IPS-11a (cell line): ENCODE data around the gene GPHB5.
"Not testable (repeated sequence)": the region's sequence is repeated elsewhere in the genome, so short reads cannot be mapped to it uniquely, and the experiment has no call there.

Source experiments
- H3K4me3 ChIP-seq: one replicate; pipeline ENCODE4 v1.5.1; 2013; ENCODE audit warnings: low read depth, low read length, control low read depth

The GPHB5 gene

GRCh38 chr14:63296060-63296563, 22.6 kb downstream of the GPHB5 start:
- H3K4me3 ChIP-seq, result no peak overlapping the region

DNA sequence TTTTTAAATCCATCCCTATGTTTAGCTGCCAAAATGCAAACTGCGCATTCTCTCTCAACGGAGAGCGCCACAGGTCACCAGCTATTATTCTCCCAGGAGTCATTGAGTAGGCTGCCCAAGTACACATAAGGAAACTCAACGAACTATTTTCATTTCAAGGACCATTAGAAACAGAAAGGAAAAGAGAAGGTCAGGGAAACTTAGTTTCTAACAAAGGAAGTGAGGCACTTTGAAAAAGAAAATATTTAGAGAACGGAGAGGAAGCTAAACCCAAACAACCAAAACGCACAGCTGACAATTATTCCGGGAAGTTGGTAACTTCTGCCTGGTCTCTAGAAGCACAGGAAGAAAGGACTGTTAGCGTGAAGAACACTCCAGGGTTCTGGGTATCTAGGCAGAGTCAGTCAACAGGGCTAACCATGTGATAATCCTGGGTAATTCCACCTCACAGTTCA, 23.5 kb downstream of the GPHB5 start:
- H3K4me3 ChIP-seq, result no peak overlapping the region

DNA sequence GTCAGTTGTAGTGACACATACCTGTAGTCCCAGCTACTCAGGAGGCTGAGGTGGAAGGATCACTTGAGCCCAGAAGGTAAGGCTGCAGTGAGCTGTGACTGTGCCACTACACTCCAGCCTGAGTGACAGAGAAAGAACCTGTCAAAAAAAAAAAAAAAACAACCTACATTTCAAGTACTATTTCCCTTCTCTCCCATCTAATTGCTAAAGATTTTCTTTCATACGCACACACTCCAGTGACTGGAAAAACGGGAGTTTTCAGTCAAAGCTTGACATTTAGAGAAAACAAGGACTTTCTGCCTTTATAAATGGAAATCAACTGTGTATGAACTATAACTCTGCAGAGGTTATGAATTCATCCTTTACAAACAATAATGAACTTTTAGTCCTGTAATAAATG, 25.9 kb downstream of the GPHB5 start:
- no peak overlapping the region for H3K4me3 ChIP-seq

DNA sequence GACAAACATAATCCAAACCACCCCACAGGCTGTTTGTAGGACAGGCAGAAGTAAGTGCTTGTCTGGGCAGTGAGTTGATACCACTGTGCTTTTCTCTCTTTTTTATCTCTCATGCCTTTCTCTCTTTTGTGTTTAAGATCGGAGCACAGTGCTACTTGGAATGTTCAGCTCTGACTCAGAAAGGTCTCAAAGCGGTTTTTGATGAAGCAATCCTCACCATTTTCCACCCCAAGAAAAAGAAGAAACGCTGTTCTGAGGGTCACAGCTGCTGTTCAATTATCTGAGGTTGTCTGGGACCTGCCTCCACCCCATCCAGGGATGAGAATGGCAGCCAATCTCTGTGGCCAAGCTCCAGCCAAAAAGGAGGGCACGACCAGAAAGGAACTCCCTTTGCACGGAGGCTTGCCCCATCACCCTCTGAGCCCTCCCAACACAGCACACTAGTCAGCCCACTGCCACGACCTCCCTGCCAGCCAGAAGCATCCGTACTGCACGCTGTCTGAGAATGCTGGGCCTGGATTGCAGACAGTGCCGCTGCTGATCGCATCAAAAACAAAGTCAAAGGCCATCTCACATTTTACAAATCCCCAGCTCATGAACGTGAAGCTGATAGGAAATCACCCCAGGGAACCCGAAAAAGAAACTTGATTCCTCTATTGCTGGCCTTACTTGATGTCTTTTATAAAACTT, 27.8 kb downstream of the GPHB5 start:
- no peak overlapping the region for H3K4me3 ChIP-seq

- no peak overlapping the region for H3K4me3 ChIP-seq
These were observed 29.9 kb downstream of the GPHB5 start for GRCh38 chr14:63288853-63289252.

DNA sequence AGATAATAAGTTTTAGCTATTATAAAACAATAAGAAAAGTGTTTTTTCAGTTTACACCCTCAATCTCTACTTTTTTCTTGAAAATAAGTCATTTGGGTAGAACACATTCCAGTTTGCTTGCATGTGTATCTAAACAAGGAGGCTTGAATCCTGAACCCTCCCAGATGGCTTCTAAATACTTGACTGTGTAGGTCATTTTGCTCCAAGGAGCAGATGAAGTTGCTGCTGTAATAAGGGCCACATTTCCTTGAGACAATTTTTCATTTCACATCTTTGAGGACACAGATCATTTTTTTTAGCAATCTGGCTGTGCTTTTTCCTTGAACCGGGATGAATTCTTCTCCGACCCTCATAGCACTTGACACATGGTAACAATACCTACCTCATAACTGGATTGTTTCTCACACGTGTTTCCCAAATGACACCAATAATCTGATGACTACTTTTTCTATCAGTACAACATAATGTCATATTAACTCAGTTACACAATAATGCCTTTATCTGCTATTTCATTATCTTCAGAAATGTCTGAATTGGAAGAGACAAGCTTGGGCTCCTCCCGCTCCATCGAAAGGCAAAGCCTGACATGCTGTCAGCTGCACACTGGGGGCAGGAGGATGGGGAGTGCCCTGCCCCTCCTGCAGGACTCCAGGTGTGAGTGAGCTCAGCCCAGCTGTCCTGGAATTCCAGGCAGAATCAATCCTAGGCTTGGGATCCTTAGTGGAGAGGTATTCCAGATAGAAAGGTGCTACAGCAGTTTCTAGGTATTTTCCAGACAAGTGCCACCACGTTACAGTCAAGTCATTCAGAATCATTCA, 30.9 kb downstream of the GPHB5 start:
- H3K4me3 ChIP-seq, result no peak overlapping the region

DNA sequence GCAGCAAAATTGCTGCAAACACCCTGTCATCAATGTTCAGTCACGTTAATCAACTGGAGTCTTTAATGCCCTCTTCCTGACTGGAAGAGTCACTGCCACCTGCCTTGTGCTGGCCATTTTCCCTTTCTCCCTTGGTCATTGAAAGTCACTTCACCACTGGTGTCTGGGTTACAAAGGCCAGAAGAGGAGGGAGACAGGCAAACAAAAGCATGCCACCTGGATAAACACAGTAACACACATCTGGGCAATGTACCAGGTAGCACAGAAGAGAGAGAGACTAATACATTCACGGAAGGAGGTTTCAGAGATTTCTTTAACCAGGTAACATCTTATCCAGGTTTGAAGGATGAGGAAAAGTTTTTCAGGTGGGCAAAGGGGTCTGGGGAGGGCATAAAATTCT, 32.7 kb downstream of the GPHB5 start:
- no peak overlapping the region for H3K4me3 ChIP-seq

- H3K4me3 ChIP-seq, result no peak overlapping the region
These were observed 34.9 kb downstream of the GPHB5 start for GRCh38 chr14:63283884-63284248.

- no peak overlapping the region for H3K4me3 ChIP-seq
These were observed 35.5 kb downstream of the GPHB5 start for GRCh38 chr14:63282997-63283883.

GRCh38 chr14:63279933-63280332, 38.8 kb downstream of the GPHB5 start:
- not testable (repeated sequence) for H3K4me3 ChIP-seq

DNA sequence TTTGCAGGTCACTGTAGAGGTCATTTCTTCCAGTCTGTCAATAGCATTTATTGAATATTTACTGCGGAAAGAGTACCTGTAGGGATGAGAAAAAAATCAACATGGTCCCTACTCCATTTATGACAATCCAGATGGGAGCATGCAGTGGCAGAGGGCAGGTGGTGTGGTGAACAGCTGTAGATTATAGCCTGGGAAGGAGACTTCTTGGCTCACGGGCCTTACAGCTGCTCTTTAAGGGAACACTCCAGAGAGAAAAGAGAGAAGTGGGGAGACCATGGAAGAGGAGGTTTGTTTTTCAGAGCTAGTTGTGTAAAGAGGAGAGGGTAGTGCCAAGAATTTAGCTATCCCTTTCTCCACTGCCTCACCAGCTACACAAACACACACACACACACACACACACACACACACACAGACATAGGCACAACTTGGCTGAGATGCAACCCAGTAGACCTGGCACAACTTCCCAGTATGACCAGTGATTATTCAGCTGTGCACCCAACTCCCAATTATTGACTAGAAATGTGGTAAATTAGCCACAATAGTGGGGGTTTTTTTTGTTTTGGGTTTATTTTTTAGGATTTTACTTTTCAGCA, 41.0 kb downstream of the GPHB5 start:
- no peak overlapping the region for H3K4me3 ChIP-seq

DNA sequence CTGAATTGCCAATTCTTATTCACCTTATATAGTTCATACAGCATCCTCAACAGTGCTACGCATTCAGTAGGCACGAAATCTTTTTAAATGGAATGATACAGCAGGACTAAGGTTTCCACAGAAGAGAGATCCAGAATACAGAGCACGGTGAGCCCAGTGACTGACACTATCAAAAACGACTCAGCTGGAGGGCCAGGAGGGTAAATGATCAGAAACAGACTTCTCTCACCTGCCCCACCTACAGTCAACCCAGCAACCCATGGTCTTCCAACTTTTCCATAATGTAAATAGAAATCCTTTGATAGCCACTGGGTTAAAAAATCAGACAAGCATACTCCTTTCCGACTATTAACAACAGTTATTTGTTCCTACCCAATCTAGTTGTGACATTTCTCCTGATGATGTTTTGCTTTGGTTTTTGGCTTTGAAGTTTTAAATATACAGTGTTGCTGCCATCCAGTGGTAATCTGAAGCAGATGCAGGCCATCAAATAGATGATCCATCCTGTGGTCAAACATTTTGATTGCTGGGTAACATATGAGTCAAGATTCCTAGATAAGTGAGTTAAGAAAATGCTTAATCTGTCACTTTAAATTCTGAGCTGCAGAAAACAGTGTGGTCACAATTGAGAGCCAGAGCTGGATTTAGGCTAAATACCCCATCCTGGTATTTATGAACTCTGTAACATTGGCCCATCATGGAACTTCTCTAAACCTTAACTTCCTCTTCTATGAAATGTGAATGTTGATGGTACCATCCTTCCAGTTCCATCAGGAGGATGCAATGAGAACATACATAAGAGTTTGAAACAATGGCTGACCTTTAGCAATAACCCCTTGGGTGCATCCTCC, 42.0 kb downstream of the GPHB5 start:
- no peak overlapping the region for H3K4me3 ChIP-seq

DNA sequence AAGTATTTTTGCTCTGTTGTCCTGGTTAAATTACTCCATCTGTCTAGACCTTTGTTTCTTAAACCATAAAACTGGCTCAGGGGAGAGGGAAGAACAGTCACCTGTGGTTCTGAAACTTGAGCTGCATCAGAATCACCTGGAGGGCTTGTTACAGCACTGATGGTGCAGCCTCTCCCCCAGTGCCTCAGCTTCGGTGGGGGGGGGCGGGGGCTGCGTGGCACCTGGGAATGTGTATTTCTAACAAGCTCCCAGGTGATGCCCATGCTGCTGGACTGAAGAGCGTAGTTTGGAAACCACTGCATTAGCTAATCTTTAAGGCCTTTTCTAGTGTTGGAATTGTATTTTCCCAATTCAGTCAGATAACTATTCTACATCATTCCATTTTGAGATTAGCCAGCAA, 42.7 kb downstream of the GPHB5 start:
- H3K4me3 ChIP-seq, result no peak overlapping the region

- H3K4me3 ChIP-seq, result no peak overlapping the region
These were observed 43.1 kb downstream of the GPHB5 start for GRCh38 chr14:63275611-63276010.

DNA sequence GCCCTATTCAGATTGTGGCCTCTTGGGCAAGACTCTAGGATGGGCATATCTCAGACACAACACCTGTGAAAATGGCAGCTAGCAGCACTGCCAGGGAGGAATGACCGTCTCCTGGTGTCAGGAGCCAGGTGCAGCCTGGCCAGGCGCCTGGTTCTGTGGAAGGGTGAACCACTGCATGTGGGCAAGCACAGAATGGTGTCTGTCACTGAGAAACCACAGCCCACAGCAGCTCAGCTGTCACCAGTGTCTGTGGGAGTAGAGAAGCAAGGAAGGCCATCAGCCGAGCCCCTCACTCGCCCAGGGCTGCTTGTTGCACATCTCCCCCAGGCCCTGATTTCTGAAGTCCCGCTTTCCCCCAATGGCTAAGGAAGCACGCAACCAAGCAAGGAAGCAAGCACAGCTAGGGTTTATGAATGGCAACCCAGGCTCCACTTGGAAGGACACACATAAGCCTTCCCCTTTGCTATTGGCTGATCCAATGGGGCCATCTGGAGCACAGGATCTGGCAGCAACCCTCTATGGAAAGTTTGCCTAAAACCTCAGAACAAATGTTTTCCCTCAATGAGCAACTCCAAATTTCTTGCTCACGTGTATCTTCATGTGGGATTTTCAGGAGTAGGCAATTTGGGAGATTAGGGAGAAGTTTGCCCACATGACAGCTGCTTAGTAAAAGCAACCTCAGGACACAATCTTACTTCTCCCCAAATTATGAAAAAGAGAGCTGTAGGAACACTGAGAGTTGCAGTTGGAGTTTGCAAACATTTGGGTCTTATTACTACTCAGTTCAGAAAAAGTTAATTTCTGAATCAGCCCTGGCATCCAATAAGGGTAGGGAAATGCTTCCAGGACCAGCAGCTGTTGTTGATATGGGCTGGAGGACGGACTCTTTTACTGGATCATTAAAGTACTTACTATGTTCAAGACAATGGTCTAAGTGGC, 44.7 kb downstream of the GPHB5 start:
- H3K4me3 ChIP-seq, result no peak overlapping the region

DNA sequence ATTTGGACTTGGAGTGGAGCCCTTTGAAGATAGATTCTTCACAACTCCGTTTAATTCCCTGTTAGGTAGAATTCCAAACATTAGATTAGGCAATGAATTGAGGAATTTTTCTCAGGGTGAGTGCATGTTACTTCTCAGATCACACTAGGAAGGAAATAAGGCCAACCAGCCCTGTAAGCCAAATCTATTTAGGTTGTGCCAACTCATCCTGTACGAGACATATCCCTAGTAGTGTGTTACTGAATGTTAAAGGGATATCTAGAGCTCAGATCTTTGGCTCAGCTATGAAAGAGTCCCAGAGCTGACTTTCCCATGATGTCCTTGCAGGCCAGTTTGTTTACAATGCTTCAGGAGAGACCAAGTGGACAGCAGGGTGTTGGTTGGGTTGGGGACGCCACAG, 45.6 kb downstream of the GPHB5 start:
- H3K4me3 ChIP-seq, result no peak overlapping the region

- H3K4me3 ChIP-seq, result no peak overlapping the region
These were observed 49.0 kb downstream of the GPHB5 start for GRCh38 chr14:63269561-63270225.

GRCh38 chr14:63268771-63269170, 50.0 kb downstream of the GPHB5 start:
- H3K4me3 ChIP-seq, result no peak overlapping the region
